Measurements from ENCODE around the gene HNRNPK.

HNRNPK gene

DNA sequence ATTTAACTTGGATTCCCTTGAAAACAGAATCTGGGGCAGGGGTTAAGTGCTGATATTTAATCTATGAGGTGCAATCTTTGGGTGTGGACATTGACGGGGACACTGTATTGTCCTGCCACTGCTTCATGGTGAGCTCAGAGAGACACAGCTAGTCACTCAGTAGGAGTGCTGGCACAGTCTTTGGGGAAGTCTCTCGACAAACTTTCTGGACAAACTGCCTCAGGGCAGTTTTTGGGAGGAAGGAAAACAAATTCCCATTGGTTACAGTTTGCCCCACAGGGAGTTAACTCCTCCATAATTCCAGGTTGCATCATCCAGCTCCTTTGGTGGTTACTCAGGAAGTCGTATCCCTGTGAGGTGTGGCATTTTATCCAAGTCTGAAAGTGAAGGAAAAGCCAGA lies 17.9 kb downstream of the HNRNPK start:
- TF ChIP-seq, protein P1, sequence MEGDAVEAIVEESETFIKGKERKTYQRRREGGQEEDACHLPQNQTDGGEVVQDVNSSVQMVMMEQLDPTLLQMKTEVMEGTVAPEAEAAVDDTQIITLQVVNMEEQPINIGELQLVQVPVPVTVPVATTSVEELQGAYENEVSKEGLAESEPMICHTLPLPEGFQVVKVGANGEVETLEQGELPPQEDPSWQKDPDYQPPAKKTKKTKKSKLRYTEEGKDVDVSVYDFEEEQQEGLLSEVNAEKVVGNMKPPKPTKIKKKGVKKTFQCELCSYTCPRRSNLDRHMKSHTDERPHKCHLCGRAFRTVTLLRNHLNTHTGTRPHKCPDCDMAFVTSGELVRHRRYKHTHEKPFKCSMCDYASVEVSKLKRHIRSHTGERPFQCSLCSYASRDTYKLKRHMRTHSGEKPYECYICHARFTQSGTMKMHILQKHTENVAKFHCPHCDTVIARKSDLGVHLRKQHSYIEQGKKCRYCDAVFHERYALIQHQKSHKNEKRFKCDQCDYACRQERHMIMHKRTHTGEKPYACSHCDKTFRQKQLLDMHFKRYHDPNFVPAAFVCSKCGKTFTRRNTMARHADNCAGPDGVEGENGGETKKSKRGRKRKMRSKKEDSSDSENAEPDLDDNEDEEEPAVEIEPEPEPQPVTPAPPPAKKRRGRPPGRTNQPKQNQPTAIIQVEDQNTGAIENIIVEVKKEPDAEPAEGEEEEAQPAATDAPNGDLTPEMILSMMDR (IDR thresholded peaks at IDR 0.05): no peak

DNA sequence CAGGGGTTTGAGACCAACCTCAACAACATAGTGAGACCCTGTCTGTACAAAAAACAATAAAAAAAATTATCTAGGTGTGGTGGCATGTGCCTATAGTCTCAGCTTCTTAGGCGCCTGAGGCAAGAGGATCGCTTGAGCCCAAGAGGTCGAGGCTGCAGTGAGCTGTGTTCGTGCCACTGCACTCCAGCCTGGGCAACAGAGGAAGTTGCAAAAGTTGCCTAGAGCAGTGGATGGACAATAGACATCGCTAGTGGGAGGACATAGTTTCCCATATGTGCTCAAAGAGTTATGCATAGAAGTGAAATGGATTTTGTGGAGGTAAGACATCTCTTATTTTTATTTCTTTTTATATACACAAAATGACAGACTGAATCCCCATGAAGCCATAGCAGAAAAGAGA lies 19.0 kb downstream of the HNRNPK start:
- TF ChIP-seq, protein P1 (IDR thresholded peaks at IDR 0.05): no peak

DNA sequence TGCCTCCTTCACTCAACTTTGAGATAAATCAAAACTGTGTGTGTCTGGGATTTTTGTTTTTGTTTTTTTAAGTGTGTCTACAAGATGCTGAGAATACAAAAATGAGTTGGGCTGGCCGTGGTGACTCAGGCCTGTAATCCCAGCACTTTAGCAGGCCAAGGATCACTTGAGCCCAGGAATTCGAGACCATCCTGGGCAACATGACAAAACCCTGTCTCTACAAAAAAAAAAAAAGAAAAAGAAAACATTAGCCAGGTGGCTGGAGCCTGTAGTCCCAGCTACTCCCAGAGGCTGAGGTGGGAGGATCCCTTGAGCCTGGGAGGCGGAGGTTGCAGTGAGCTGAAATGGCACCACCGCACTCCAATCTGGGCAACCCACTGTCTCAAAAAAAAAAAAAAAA lies 21.0 kb downstream of the HNRNPK start:
- TF ChIP-seq, protein P1 (IDR thresholded peaks at IDR 0.05): no peak

DNA sequence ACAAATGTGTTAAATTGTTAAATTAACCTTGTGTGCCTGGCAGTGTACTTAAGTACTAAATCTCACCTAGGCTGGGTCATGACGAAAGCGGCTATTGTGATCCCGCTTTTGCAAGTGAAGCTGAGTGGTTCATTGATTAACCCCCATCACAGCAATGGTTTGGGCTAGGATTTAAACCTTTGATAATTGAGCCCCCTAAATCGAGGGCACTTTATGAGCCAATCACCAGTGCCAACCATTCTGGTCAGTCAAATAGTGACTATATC lies 22.8 kb downstream of the HNRNPK start:
- TF ChIP-seq, protein P1 (IDR thresholded peaks at IDR 0.05): no peak

DNA sequence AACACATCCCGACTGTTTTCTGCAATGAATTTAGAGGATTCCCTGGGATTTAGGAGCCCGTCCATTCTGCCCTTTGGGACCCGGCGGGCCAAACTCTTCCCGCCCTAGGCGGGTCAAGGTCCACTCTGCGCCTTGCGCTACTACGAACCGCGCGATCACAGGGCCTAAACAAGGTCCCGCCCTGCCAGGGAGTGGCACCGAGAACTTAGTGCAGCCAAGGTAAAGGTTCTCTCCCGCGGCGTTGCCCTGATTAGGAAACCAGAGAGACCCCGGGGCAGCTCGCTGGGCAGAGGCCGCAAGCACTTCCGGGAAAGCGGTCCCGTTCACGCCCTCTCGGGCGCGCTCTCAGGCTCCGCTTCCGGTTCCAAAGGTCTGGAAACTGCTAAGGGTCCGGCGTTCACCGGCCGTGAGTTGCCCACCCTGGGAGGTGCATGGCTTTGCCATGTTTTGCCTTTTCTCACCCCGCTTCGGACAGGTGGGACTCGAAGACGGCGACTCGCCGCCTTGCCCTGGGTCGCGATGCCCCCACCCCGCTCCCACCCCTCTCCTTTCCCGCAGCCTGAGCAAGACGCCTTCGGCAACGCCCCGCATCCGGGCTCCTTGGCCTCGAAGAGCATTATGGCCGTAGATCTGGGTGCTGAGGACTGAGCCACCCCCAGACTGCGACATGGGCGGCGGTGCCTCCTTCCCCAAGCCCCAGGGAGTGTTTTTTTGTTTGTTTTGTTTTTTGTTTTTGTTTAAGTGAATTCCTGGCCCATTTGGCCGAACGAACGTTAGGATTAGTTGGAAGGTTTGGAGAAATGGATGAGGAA lies 23.4 kb downstream of the HNRNPK start:
- TF ChIP-seq, protein P1 (IDR thresholded peaks at IDR 0.05): no peak

DNA sequence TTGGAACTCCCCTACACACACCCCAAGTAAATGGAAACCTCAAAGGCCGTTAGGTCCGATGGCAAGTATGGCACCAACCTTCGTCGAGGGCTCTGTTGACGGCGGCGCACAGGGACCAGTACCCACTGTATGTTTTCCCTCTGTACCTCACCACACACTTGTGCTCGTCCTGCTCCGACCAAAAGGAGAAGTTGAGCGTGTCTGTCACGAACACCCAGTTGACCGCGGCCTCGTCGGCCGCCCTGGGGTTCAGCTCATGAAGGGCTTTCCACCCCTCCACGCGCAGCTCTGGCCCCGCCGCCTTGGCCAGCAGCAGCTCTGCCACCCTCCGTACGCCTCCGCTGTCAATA lies 24.0 kb downstream of the HNRNPK start:
- TF ChIP-seq, protein P1 (IDR thresholded peaks at IDR 0.05): no peak

GRCh38 chr9:83940590-83941303 lies 39.3 kb downstream of the HNRNPK start:
- TF ChIP-seq, protein P1 (IDR thresholded peaks at IDR 0.05): no peak
